GM20000 (cell line): ENCODE results near the gene TANC1.

Source experiments
- DNase-seq: peaks from one replicate; pipeline ENCODE4 v3.0.0; 2012; ENCODE audit warnings: low spot score
- CTCF ChIP-seq: IDR thresholded peaks from 2 replicates; pipeline ENCODE4 v1.5.1; 2012; ENCODE audit warnings: mild to moderate bottlenecking, control low read depth; ENCODE audit errors: extremely low read depth, missing control alignments

Gene TANC1

GRCh38 chr2:158928965-158929364, 39.5 kb upstream of the TANC1 start:
- DNase-seq, result no peak
- TF ChIP-seq CTCF, result no peak

GRCh38 chr2:158931572-158931971, 36.9 kb upstream of the TANC1 start:
- no peak for DNase-seq
- no peak for TF ChIP-seq CTCF

- no peak for TF ChIP-seq CTCF
- no peak for DNase-seq
Observed at GRCh38 chr2:158932131-158932645, 36.3 kb upstream of the TANC1 start.

- no peak for TF ChIP-seq CTCF
- no peak for DNase-seq
Observed at GRCh38 chr2:158934170-158934569, 34.3 kb upstream of the TANC1 start.

GRCh38 chr2:158935617-158936016, 32.8 kb upstream of the TANC1 start:
- no peak for TF ChIP-seq CTCF
- no peak for DNase-seq

GRCh38 chr2:158936978-158937377, 31.5 kb upstream of the TANC1 start:
- no peak for TF ChIP-seq CTCF
- no peak for DNase-seq

GRCh38 chr2:158940356-158940755, 28.1 kb upstream of the TANC1 start:
- no peak for DNase-seq
- TF ChIP-seq CTCF, result no peak
